ENCODE measurements around the gene APOL3. TPM values are rescaled to one million over a fixed set of nuclear protein-coding genes. Genes with fewer than 3 reads are reported as not detected.

Gene APOL3
- total and polyA plus RNA-seq, 12 donors, result 8.9 to 123 (median 29.0) TPM

DNA sequence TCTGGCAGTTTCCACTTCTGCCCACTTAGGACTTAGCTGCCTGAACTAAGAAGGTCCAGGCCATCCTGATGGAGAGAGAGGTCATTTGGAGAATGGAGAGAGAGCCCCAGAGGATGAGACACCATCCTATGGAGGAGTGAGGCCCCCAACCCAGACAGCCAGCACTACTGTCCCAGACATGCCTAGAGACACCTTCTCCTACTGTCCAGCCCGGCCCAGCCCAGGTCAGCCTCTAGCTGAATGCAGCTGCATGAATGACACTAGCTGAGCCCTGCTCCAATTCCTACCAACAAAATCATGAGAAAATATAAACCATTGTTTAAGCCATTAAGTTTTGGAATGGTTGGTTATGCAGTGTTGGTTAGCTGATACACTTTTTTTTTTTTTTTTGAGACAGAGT lies 47.4 kb downstream of the APOL3 start:
- Histone ChIP-seq H3K4me1 (replicated peaks in 1 of 2) (no peaks in the 10 kb centered on the region), H3K9me3 (replicated peaks in 1 of 3) (no peaks in the 10 kb centered on the region), H3K27me3 (no peaks in the 10 kb centered on the region), H3K4me3 (no peak overlapping the region), H3K36me3 (replicated peaks in 1 of 2) (no peaks in the 10 kb centered on the region), H3K27ac (no peak overlapping the region)
- TF ChIP-seq, protein P1, sequence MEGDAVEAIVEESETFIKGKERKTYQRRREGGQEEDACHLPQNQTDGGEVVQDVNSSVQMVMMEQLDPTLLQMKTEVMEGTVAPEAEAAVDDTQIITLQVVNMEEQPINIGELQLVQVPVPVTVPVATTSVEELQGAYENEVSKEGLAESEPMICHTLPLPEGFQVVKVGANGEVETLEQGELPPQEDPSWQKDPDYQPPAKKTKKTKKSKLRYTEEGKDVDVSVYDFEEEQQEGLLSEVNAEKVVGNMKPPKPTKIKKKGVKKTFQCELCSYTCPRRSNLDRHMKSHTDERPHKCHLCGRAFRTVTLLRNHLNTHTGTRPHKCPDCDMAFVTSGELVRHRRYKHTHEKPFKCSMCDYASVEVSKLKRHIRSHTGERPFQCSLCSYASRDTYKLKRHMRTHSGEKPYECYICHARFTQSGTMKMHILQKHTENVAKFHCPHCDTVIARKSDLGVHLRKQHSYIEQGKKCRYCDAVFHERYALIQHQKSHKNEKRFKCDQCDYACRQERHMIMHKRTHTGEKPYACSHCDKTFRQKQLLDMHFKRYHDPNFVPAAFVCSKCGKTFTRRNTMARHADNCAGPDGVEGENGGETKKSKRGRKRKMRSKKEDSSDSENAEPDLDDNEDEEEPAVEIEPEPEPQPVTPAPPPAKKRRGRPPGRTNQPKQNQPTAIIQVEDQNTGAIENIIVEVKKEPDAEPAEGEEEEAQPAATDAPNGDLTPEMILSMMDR (IDR thresholded peaks at IDR 0.05), result no peak
- TF ChIP-seq POLR2A (IDR thresholded peaks at IDR 0.05), result no peak
- no peak for DNase-seq
- intact Hi-C loops (cut with DNase I), result no loop called here
- WGBS, 4 donors, result 84 to 100% (median 93%) methylated on average over 1 of the region's 1 CpG

DNA sequence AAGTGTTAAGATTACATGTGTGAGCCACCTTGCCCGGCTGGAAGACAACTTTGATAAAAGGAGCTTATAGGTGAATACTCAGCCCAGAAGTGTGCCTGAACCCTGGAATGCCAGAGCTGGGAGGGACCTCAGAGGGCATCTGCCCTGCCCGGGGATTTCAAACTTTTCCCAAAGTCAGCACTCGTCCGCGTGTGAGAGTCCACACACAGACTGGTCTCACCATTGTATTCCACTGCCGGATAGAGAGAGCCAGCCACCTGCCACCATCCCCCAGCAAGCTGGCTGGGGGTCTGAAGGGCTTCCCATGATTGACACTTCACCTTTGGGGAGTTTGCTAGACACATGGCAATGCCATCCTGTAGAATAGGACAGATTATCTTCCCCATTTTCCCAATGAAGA lies 49.2 kb downstream of the APOL3 start:
- Histone ChIP-seq H3K4me1 (replicated peaks in 1 of 2) (no peaks in the 10 kb centered on the region), H3K4me3 (no peak overlapping the region), H3K27ac (no peak overlapping the region), H3K27me3 (no peaks in the 10 kb centered on the region), H3K36me3 (replicated peaks in 1 of 2) (no peaks in the 10 kb centered on the region), H3K9me3 (replicated peaks in 1 of 3) (no peaks in the 10 kb centered on the region)
- DNase-seq, result no peak
- no peak for TF ChIP-seq POLR2A (IDR thresholded peaks at IDR 0.05)
- TF ChIP-seq, protein P1 (IDR thresholded peaks at IDR 0.05), result no peak
- intact Hi-C loops (cut with DNase I), result no loop called here
- 90 to 94% (median 93%) methylated on average over 2 to 6 of the region's 6 CpGs for WGBS, 4 donors

DNA sequence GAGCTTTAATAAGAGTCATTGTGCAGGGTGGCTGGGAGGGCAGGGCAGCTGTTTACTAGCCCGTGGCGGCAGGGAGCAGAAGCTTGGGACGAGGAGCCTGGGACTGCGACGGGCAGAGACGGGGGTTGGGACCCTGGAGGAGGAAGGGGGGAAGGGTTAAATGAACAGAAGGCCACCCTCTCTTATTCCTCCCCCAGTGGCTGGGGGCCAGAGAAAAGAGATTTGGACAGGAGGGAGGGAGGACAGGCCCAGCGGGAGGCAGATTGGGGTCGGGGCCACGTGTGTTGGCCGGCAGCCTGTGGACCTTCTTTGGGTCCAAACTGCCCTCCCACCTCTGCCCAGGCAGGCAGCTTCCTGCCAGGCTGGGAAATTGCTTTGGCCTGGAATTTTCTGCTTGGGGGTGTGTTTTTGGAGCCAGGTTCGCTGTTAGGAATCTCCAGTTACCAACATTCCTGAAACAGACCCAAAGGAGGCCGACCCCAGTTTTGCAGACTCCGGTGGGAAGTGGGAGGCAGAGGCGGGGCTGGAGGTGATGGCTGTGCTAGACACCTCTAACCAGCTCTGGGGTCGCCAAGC lies 50.2 kb downstream of the APOL3 start:
- intact Hi-C loops (cut with DNase I), result no loop called here
- no peaks in the 10 kb centered on the region for H3K4me1 ChIP-seq (replicated peaks in 1 of 2)
- H3K4me3 ChIP-seq, result no peak overlapping the region
- WGBS, 4 donors, result 61 to 76% (median 70%) methylated on average over 14 to 15 of the region's 15 CpGs
- DNase-seq, result no peak
- TF ChIP-seq, protein P1 (IDR thresholded peaks at IDR 0.05), result no peak
- TF ChIP-seq POLR2A (IDR thresholded peaks at IDR 0.05), result no peak
- no peaks in the 10 kb centered on the region for H3K9me3 ChIP-seq (replicated peaks in 1 of 3)
- H3K27ac ChIP-seq, result no peak overlapping the region
- no peaks in the 10 kb centered on the region for H3K36me3 ChIP-seq (replicated peaks in 1 of 2)
- H3K27me3 ChIP-seq, result no peaks in the 10 kb centered on the region

DNA sequence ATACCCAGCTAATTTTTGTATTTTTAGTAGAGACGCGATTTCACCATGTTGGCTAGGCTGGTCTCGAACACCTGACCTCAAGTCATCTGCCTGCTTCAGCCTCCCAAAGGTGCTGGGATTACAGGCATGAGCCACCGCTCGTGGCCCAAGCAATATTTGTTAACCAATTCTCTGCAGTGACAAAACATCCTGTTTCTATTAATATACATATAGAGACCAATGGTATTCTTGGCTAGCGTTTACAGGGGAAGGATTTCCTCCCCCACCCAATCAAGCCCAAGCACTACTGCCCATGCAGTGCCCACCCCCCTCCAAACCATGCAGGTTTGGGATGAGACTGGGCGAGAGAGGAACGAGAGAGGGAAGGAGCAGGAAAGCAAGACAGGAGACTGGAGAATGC lies 53.1 kb downstream of the APOL3 start:
- TF ChIP-seq, protein P1 (IDR thresholded peaks at IDR 0.05), result no peak
- no peak for TF ChIP-seq POLR2A (IDR thresholded peaks at IDR 0.05)
- Histone ChIP-seq H3K27me3 (no peaks in the 10 kb centered on the region), H3K27ac (no peak overlapping the region), H3K9me3 (replicated peaks in 1 of 3) (no peaks in the 10 kb centered on the region), H3K4me3 (no peak overlapping the region), H3K4me1 (replicated peaks in 1 of 2) (no peaks in the 10 kb centered on the region), H3K36me3 (replicated peaks in 1 of 2) (no peaks in the 10 kb centered on the region)
- intact Hi-C loops (cut with DNase I), result no loop called here
- DNase-seq, result no peak
- 54 to 67% (median 62%) methylated on average over 8 of the region's 8 CpGs for WGBS, 4 donors

Data from adrenal gland (tissue), 12 donors.